Fibroblast of the aortic adventitia (primary cell): Measurements from ENCODE around the gene MYO1H. TPM values are rescaled to one million over a fixed set of nuclear protein-coding genes. Genes with fewer than 3 reads are reported as not detected.
A peak's percentile ranks its signal among the peaks of the same experiment; 100 is the strongest.

Experiments used
- DNase-seq: peaks from one replicate; pipeline ENCODE4 v3.0.0-alpha.2; 2010; ENCODE audit warnings: low read depth
- H3K4me3 ChIP-seq: 2 replicates; pipeline ENCODE4 v1.5.1; 2011; ENCODE audit warnings: low read depth, mild to moderate bottlenecking, control low read depth, low read length, moderate library complexity
- total RNA-seq: library from RNA; depleted of rRNA; stranded (reverse); fragments of >200 nt; gene quantifications from 2 replicates; pipeline ENCODE4 v1.2.3, GENCODE V29; 2012; ENCODE audit warnings: low replicate concordance
- TF ChIP-seq, protein P1 (sequence below): IDR thresholded peaks from 2 replicates; pipeline ENCODE4 v1.5.1; 2011; ENCODE audit warnings: mild to moderate bottlenecking, low read length, control low read depth, inconsistent platforms; ENCODE audit not compliant: insufficient read depth

MYO1H gene
- total RNA-seq, 1 donor = not detected

DNA sequence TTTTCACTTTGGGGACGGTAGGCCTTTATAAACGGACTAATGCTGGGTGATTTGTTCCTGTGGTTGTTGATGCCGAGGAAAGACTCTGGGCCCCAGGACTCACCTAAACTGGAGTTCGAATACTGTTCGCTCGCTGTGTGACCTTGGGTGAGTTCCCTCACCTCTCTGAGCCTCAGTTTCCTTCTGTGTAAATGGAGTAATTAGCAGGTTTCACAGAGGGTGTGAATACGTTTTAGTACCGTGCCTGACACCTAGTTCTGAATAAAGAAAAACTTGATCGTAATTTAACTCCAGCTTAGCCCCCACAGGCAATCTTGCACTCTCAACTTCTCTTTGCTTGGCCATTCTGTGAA lies 130.2 kb downstream of the MYO1H start:
- DNase-seq = no peak
- peak overlapping the region; percentile 97 for H3K4me3 ChIP-seq
- TF ChIP-seq, protein P1, sequence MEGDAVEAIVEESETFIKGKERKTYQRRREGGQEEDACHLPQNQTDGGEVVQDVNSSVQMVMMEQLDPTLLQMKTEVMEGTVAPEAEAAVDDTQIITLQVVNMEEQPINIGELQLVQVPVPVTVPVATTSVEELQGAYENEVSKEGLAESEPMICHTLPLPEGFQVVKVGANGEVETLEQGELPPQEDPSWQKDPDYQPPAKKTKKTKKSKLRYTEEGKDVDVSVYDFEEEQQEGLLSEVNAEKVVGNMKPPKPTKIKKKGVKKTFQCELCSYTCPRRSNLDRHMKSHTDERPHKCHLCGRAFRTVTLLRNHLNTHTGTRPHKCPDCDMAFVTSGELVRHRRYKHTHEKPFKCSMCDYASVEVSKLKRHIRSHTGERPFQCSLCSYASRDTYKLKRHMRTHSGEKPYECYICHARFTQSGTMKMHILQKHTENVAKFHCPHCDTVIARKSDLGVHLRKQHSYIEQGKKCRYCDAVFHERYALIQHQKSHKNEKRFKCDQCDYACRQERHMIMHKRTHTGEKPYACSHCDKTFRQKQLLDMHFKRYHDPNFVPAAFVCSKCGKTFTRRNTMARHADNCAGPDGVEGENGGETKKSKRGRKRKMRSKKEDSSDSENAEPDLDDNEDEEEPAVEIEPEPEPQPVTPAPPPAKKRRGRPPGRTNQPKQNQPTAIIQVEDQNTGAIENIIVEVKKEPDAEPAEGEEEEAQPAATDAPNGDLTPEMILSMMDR = no peak

DNA sequence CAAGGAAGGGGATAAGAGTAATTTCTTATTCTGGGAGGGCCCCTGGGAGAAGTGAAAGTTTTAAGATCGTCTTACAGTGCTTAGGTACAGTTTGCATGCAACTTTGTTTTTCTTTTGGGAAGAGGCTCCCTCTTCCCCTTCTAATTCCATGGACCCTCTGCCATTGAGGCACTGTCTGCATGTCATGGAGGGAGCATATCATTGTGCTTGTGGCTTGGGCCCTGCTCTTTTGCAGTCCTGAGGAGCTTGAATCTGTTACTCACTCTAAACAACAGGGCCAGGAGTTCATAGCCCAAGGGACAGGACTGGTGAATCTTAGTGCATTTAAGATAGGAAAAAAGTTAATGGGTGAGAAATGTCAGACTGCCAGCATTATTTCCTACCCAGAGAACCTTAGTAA lies 132.1 kb downstream of the MYO1H start:
- H3K4me3 ChIP-seq = no peak overlapping the region
- no peak for DNase-seq

DNA sequence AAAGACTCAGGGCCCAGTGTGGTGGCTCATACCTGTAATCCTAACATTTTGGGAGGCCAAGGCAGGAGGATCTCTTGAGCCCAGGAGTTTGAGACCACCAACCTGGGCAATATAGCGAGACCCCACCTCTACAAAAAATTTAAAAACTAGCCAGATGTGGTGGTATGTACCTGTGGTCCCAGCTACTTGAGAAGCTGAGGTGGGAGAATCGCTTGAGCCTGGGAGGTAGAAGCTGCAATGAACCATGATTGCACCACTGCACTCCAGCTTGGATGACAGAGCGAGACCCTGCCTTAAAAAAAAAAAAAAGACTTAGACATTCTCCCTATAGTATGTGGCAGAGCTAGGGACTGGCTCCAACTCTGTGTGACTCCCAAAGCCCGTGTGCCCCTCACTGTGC lies 132.7 kb downstream of the MYO1H start:
- H3K4me3 ChIP-seq = no peak overlapping the region
- TF ChIP-seq, protein P1 = no peak
- no peak for DNase-seq

More for the DNA sequence above, 132.1 kb downstream of the MYO1H start:
- TF ChIP-seq, protein P1 = no peak

DNA sequence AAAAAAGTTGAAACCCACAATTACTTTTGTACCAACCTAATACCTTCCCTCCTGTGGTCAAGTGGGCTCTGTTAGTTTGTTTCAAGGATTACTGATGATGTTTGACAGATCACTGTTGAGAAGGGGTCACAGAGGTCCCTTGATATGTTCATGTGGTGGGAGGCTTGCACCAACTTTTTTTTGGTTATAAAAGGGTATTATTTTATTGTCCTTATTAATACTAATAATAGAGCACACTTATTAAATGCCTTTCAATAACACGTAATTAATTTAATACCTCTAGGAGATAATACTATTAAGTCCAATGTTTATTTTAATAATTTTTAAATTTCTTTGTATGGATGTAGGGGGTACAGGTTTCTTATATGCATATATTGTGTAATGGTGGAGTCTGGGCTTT lies 134.2 kb downstream of the MYO1H start:
- TF ChIP-seq, protein P1 = no peak
- no peak for DNase-seq
- no peak overlapping the region for H3K4me3 ChIP-seq

DNA sequence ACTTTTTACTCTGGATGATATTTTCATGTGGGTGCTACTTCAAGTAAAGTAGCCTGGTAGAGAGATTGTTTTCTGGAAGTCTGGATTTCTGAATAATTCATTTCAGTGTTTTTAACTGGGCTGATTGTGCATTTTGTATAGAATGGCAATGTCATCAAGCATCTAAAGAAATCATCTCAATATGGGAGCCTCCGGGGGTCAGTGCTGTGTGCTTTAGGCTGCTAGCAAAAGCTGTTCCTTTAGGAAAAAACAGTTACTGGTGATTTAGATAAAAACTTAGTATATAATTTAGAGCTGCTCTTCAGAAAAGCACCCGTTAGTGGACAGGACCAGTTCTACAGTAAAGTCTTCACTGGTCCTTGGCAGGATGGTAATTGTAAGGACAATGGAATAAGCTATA lies 134.8 kb downstream of the MYO1H start:
- no peak for DNase-seq
- TF ChIP-seq, protein P1 = no peak
- H3K4me3 ChIP-seq = no peak overlapping the region

DNA sequence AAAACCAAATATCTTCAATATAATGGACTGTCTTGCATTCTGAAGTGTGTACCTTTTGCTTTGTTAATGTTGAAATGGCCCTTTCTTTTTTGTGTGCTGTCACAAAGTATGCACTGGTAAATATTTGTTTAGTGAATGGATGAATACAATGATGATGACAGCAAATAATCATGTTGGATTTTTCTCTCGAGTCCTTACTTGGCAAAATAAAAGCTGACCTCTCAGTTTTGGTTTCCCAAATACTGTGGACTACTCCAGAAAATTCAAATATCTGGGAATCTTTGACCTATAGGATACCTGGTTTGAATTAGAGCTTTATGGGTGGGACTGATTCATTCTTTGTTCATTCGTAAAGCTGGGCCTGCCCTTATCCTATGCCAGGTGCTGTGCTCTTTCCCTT lies 135.2 kb downstream of the MYO1H start:
- no peak for DNase-seq
- H3K4me3 ChIP-seq = no peak overlapping the region
- TF ChIP-seq, protein P1 = no peak

DNA sequence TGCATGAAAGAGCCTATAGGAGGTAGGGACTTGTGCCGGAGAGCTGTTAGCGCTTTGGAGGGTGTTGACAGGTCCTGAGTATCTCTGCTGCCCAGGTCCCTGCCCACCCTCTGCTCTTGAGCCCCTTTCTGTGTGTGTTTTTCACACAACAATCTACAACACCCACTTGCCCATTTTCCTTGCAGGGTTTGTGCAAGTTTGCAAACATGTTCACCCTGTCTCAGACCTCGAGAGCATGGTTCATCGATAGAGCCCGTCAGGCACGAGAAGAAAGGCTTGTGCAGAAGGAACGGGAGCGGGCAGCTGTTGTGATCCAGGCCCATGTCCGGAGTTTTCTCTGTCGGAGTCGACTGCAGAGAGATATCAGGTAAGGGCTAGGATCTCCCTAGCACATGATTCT lies 135.6 kb downstream of the MYO1H start:
- TF ChIP-seq, protein P1 = no peak
- H3K4me3 ChIP-seq = no peak overlapping the region
- DNase-seq = no peak
